AG04450 (cell line): ENCODE data around the gene PEX11B. TPM values are rescaled to one million over a fixed set of nuclear protein-coding genes. Genes with fewer than 3 reads are reported as not detected.

Source experiments
- CTCF ChIA-PET: fragments of 300-600, 350-600 bp; formaldehyde crosslinking; extraction: SDS; loops from one replicate; lab custom pipeline; 2022; ENCODE audit warnings: antibody characterized with exemption, inconsistent platforms; lab: Charles Lee
- POLR2A ChIA-PET: fragments of 350-600 bp; formaldehyde crosslinking; extraction: SDS; loops from one replicate; lab custom pipeline; 2021; ENCODE audit warnings: antibody characterized with exemption, inconsistent platforms; lab: Yijun Ruan, JAX
- DNase-seq: peaks from one replicate; pipeline ENCODE4 v3.0.0-alpha.2; 2011; ENCODE audit warnings: low read depth, low spot score
- H3K27ac ChIP-seq: one replicate; pipeline ENCODE4 v1.5.1; 2012; ENCODE audit warnings: low read depth, low read length, control low read depth
- H3K27me3 ChIP-seq: one replicate; pipeline ENCODE4 v1.6.0; 2012; ENCODE audit warnings: low read length; ENCODE audit not compliant: control insufficient read depth, insufficient read depth
- H3K4me3 ChIP-seq: 2 replicates; pipeline ENCODE4 v1.5.1; 2011; ENCODE audit warnings: mild to moderate bottlenecking, low read depth, low read length, control low read depth
- H3K9me3 ChIP-seq: 2 replicates; pipeline ENCODE4 v1.5.1; 2012; ENCODE audit warnings: low read length; ENCODE audit not compliant: control insufficient read depth, insufficient read depth
- CTCF ChIP-seq: IDR thresholded peaks from 2 replicates; pipeline ENCODE4 v1.5.1; 2011; ENCODE audit warnings: low read depth, low read length, control low read depth, inconsistent platforms
- polyA plus RNA-seq: library from polyadenylated mRNA; depleted of rRNA; stranded (reverse); fragments of >200 nt; gene quantifications from 2 replicates; pipeline ENCODE4 v1.2.3, GENCODE V29; 2011

PEX11B gene
- polyA plus RNA-seq, 1 experiment, result 51.1 TPM

- H3K4me3 ChIP-seq, result no peak overlapping the region
- peaks cover 8% of the 10 kb centered on the region for H3K27me3 ChIP-seq
- no peak for DNase-seq
- H3K9me3 ChIP-seq, result no peaks in the 10 kb centered on the region
- CTCF ChIA-PET, result interaction anchor here (1.5 to 6.5 kb wide), 3 partner anchors 8 to 30 kb away, joined by 3 to 57 read pairs (median 7); partner anchors contain the start of gene ITGA10
- no peak for TF ChIP-seq CTCF
- POLR2A ChIA-PET, result interaction anchor here (0.6 to 1.7 kb wide), 2 partner anchors 20 to 34 kb away, joined by 3 to 6 read pairs; partner anchors contain the start of genes NUDT17 and PIAS3
- H3K27ac ChIP-seq, result no peak overlapping the region
Observed at GRCh38 chr1:145879775-145880174, 38.7 kb downstream of the PEX11B start.

DNA sequence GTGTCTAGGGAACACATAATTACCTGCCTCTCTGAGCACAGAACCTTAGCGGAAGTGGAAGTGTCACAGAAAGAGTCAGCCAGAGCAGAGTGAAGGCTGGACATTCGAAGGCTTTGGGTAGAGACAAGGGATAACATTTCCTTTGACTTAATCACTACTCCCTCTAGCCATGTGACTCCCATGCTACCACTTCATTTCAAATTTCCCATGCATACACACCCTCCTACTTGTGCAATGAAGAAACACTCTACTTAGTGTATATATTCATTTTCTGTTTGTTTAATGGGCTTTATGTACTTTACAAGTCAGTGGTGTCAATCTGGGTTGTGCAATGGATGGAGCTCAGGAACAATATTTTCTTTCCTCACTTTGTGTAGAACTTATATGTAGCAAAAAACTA lies 39.8 kb downstream of the PEX11B start:
- Histone ChIP-seq H3K4me3 (no peak overlapping the region), H3K27ac (no peak overlapping the region), H3K27me3 (peaks cover 8% of the 10 kb centered on the region), H3K9me3 (no peaks in the 10 kb centered on the region)
- CTCF ChIA-PET, result interaction anchor here (0.5 to 6.5 kb wide), 5 partner anchors 13 to 33 kb away, joined by 3 to 57 read pairs (median 4); partner anchors contain the start of genes ITGA10 and NUDT17
- POLR2A ChIA-PET, result interaction anchor here (0.9 to 1.7 kb wide), 2 partner anchors 13 to 19 kb away, joined by 4 to 6 read pairs; partner anchors contain the start of gene PIAS3
- no peak for DNase-seq
- TF ChIP-seq CTCF, result no peak

DNA sequence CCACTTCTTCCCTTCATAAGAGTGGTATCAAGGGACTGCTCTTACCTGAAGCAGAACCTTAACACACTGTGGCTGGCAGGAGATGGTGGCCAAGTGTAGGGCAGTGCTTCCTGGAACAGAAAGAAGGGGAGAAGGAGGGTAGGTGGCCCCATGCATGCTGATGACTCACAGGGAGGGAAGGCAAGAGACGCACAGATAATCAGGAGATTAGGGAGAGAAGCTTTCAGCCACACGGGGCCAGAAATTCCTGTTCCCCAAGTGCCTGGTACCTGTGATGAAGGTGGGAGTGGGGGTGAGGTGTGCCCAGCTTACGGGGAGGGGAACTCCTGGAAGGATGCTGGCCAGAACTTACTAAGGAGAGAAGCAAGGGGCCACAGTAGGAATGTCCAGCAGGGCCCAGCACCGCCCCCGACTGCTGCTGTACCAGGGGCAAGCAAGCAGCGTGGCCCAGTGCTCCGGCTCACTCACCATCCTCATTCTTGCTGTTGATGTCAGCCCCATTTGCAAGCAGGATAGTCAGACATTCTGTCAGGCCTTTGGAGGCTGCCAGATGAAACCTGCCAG lies 40.5 kb downstream of the PEX11B start:
- no peak for TF ChIP-seq CTCF
- Histone ChIP-seq H3K27me3 (peaks cover 8% of the 10 kb centered on the region), H3K4me3 (no peak overlapping the region), H3K27ac (no peak overlapping the region), H3K9me3 (no peaks in the 10 kb centered on the region)
- no peak for DNase-seq
- ChIA-PET POLR2A (no interaction called here), CTCF (interaction anchor here (6.5 kb wide), 1 partner anchor 14 kb away, joined by 57 read pairs; no protein-coding TSS in a partner anchor)

- Histone ChIP-seq H3K9me3 (no peaks in the 10 kb centered on the region), H3K27me3 (peaks cover 8% of the 10 kb centered on the region), H3K4me3 (no peak overlapping the region), H3K27ac (no peak overlapping the region)
- ChIA-PET POLR2A (interaction anchor here (0.8 kb wide), 1 partner anchor 15 kb away, joined by 4 read pairs; no protein-coding TSS in a partner anchor), CTCF (interaction anchor here (0.6 kb wide), 1 partner anchor 17 kb away, joined by 4 read pairs; no protein-coding TSS in a partner anchor)
- TF ChIP-seq CTCF, result no peak
- no peak for DNase-seq
Observed at GRCh38 chr1:145874646-145875045, 43.9 kb downstream of the PEX11B start.
